Retinal pigment epithelial cell (primary cell): Measurements from ENCODE around the gene GSG1L2.

Source experiments
- DNase-seq: peaks from one replicate; pipeline ENCODE4 v3.0.0-alpha.2; 2010; ENCODE audit warnings: low read depth
- H3K4me3 ChIP-seq: 2 replicates; pipeline ENCODE4 v1.5.1; 2011; ENCODE audit warnings: mild to moderate bottlenecking, low read length, control low read depth, moderate library complexity
- CTCF ChIP-seq: conservative IDR thresholded peaks from 2 replicates; pipeline ENCODE4 v1.5.1; 2011; ENCODE audit warnings: low read depth, low read length, control low read depth, inconsistent platforms

Gene GSG1L2

GRCh38 chr17:9842057-9842758 lies 20.3 kb upstream of the GSG1L2 start:
- DNase-seq = peak; percentile 39
- TF ChIP-seq CTCF = no peak
- H3K4me3 ChIP-seq = no peak overlapping the region

- TF ChIP-seq CTCF = peak; percentile 45
- DNase-seq = no peak
- no peak overlapping the region for H3K4me3 ChIP-seq
Observed at GRCh38 chr17:9839433-9839832, 17.6 kb upstream of the GSG1L2 start.

GRCh38 chr17:9837551-9838471 lies 15.9 kb upstream of the GSG1L2 start:
- TF ChIP-seq CTCF = no peak
- no peak overlapping the region for H3K4me3 ChIP-seq
- no peak for DNase-seq

GRCh38 chr17:9833922-9834321 lies 12.0 kb upstream of the GSG1L2 start:
- no peak overlapping the region for H3K4me3 ChIP-seq
- no peak for DNase-seq
- no peak for TF ChIP-seq CTCF

GRCh38 chr17:9830711-9831110 lies 8.8 kb upstream of the GSG1L2 start:
- no peak for DNase-seq
- TF ChIP-seq CTCF = no peak
- H3K4me3 ChIP-seq = no peak overlapping the region

- H3K4me3 ChIP-seq = no peak overlapping the region
- no peak for DNase-seq
- no peak for TF ChIP-seq CTCF
Observed at GRCh38 chr17:9829343-9829742, 7.5 kb upstream of the GSG1L2 start.
